Nephron progenitor cell (in vitro differentiated cells): Measurements from ENCODE around the gene FKBP9.
A peak's percentile ranks its signal among the peaks of the same experiment; 100 is the strongest.

Source experiments
- DNase-seq: peaks from one replicate; pipeline ENCODE4 v3.0.0; 2021
- H3K27ac Mint-ChIP-seq: 2 replicates; pipeline ENCODE4 v1.8.0; 2021; ENCODE audit warnings: mild to moderate bottlenecking, moderate library complexity, mixed read lengths
- H3K27me3 Mint-ChIP-seq: 2 replicates; pipeline ENCODE4 v1.8.0; 2021; ENCODE audit warnings: mild to moderate bottlenecking, low read depth, mixed read lengths; ENCODE audit not compliant: poor library complexity
- H3K36me3 Mint-ChIP-seq: 2 replicates; pipeline ENCODE4 v1.8.0; 2021; ENCODE audit warnings: low read depth, mixed read lengths
- H3K4me1 Mint-ChIP-seq: 2 replicates; pipeline ENCODE4 v1.8.0; 2021; ENCODE audit warnings: mixed read lengths
- H3K4me3 Mint-ChIP-seq: 2 replicates; pipeline ENCODE4 v1.8.0; 2021; ENCODE audit warnings: mild to moderate bottlenecking, moderate library complexity, mixed read lengths
- H3K9me3 Mint-ChIP-seq: 2 replicates; pipeline ENCODE4 v1.8.0; 2021; ENCODE audit warnings: mild to moderate bottlenecking, moderate library complexity, mixed read lengths
- CTCF ChIP-seq: fragments of 200-600 bp; sonication (generic); IDR thresholded peaks from 2 replicates; pipeline ENCODE4 v1.5.0; 2021; ENCODE audit warnings: antibody characterized with exemption

FKBP9 gene

GRCh38 chr7:32921896-32922295 lies 35.3 kb upstream of the FKBP9 start:
- Mint-ChIP-seq H3K36me3 (peaks cover 68% of the 10 kb centered on the region), H3K27me3 (no peaks in the 10 kb centered on the region), H3K27ac (peak overlapping the region; percentile 68), H3K4me1 (no peaks in the 10 kb centered on the region), H3K9me3 (no peaks in the 10 kb centered on the region), H3K4me3 (no peak overlapping the region)
- no peak for DNase-seq
- TF ChIP-seq CTCF, result no peak

- no peak overlapping the region for H3K4me3 Mint-ChIP-seq
- H3K36me3 Mint-ChIP-seq, result peaks cover 80% of the 10 kb centered on the region
- H3K27ac Mint-ChIP-seq, result no peak overlapping the region
- TF ChIP-seq CTCF, result no peak
- DNase-seq, result no peak
- H3K27me3 Mint-ChIP-seq, result peaks cover 3% of the 10 kb centered on the region
- no peaks in the 10 kb centered on the region for H3K9me3 Mint-ChIP-seq
- H3K4me1 Mint-ChIP-seq, result no peaks in the 10 kb centered on the region
Measured at GRCh38 chr7:32928785-32929298, 28.4 kb upstream of the FKBP9 start.

GRCh38 chr7:32929430-32930143 lies 27.7 kb upstream of the FKBP9 start:
- H3K36me3 Mint-ChIP-seq, result peaks cover 79% of the 10 kb centered on the region
- no peak for TF ChIP-seq CTCF
- no peak for DNase-seq

GRCh38 chr7:32930378-32930777 lies 26.9 kb upstream of the FKBP9 start:
- TF ChIP-seq CTCF, result no peak
- H3K9me3 Mint-ChIP-seq, result no peaks in the 10 kb centered on the region
- H3K27me3 Mint-ChIP-seq, result peaks cover 3% of the 10 kb centered on the region
- no peaks in the 10 kb centered on the region for H3K4me1 Mint-ChIP-seq
- no peak overlapping the region for H3K4me3 Mint-ChIP-seq
- H3K36me3 Mint-ChIP-seq, result peaks cover 72% of the 10 kb centered on the region
- no peak for DNase-seq
- no peak overlapping the region for H3K27ac Mint-ChIP-seq

More at GRCh38 chr7:32929430-32930143, 27.7 kb upstream of the FKBP9 start:
- Mint-ChIP-seq H3K9me3 (no peaks in the 10 kb centered on the region), H3K27me3 (peaks cover 3% of the 10 kb centered on the region), H3K4me1 (no peaks in the 10 kb centered on the region), H3K27ac (no peak overlapping the region), H3K4me3 (no peak overlapping the region)

GRCh38 chr7:32935558-32935957 lies 21.7 kb upstream of the FKBP9 start:
- H3K36me3 Mint-ChIP-seq, result peaks cover 48% of the 10 kb centered on the region
- no peaks in the 10 kb centered on the region for H3K27me3 Mint-ChIP-seq
- H3K9me3 Mint-ChIP-seq, result no peaks in the 10 kb centered on the region
- H3K4me3 Mint-ChIP-seq, result no peak overlapping the region
- peaks cover 24% of the 10 kb centered on the region for H3K4me1 Mint-ChIP-seq
- DNase-seq, result no peak
- no peak for TF ChIP-seq CTCF
- H3K27ac Mint-ChIP-seq, result no peak overlapping the region

- no peaks in the 10 kb centered on the region for H3K27me3 Mint-ChIP-seq
- no peak for TF ChIP-seq CTCF
- H3K4me3 Mint-ChIP-seq, result no peak overlapping the region
- H3K27ac Mint-ChIP-seq, result no peak overlapping the region
- no peaks in the 10 kb centered on the region for H3K9me3 Mint-ChIP-seq
- peaks cover 44% of the 10 kb centered on the region for H3K36me3 Mint-ChIP-seq
- no peak for DNase-seq
- peaks cover 33% of the 10 kb centered on the region for H3K4me1 Mint-ChIP-seq
Measured at GRCh38 chr7:32936689-32937088, 20.6 kb upstream of the FKBP9 start.
